Mammary epithelial cell (primary cell): ENCODE measurements around the gene NAPB.

ENCODE experiments used
- EZH2 ChIP-seq: IDR thresholded peaks from 2 replicates; pipeline ENCODE4 v1.6.1; 2012; ENCODE audit warnings: low read length, inconsistent platforms, borderline replicate concordance
- TF ChIP-seq, protein P1 (sequence below), 2 donors: IDR thresholded peaks in 1 of 2; conservative IDR thresholded peaks in 1 of 2; 2 replicates each; pipeline ENCODE4 v1.5.1; 2011 to 2012; ENCODE audit warnings: inconsistent platforms in 2 of 2, low read length in 2 of 2, mild to moderate bottlenecking in 2 of 2, control low read depth in 1 of 2, low read depth in 1 of 2; ENCODE audit not compliant: insufficient read depth in 1 of 2; ENCODE audit errors: extremely low read depth in 1 of 2

DNA sequence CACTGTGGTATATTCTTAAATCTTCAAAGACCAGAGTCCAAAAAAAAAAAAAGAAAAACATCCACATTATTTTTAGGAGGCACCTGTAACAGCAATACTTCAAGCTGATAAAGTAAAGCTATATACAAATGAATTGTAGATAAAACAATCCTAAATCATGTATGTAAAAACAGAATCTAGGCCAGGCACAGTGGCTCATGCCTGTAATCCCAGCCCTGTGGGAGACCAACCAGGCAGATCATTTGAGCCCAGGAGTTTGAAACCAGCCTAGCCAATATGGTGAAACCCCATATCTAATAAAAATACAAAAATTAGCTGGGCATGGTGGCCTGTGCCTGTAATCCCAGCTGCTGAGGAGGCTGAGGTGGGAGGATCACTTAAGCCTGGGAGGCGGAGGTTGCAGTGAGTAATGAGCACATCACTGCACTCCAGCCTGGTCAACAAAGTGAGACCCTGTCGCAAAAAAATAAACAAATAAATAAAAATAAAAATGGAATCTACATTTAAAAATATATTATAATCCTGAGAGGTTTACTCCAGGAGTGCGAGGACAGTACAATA, 7.3 kb downstream of the NAPB start:
- TF ChIP-seq, protein P1, sequence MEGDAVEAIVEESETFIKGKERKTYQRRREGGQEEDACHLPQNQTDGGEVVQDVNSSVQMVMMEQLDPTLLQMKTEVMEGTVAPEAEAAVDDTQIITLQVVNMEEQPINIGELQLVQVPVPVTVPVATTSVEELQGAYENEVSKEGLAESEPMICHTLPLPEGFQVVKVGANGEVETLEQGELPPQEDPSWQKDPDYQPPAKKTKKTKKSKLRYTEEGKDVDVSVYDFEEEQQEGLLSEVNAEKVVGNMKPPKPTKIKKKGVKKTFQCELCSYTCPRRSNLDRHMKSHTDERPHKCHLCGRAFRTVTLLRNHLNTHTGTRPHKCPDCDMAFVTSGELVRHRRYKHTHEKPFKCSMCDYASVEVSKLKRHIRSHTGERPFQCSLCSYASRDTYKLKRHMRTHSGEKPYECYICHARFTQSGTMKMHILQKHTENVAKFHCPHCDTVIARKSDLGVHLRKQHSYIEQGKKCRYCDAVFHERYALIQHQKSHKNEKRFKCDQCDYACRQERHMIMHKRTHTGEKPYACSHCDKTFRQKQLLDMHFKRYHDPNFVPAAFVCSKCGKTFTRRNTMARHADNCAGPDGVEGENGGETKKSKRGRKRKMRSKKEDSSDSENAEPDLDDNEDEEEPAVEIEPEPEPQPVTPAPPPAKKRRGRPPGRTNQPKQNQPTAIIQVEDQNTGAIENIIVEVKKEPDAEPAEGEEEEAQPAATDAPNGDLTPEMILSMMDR (conservative IDR thresholded peaks at IDR 0.05 in 1 of 2, IDR thresholded peaks at IDR 0.05 in 1 of 2; ENCODE audit: extremely low read depth in 1 of 2, insufficient read depth in 1 of 2, low read depth in 1 of 2, low read length in 2 of 2), result no peak
- no peak for TF ChIP-seq EZH2
